ENCODE measurements around the gene PLXNA4. TPM values are rescaled to one million over a fixed set of nuclear protein-coding genes. Genes with fewer than 3 reads are reported as not detected.

PLXNA4 gene
- total RNA-seq, 1 donor, result 2.6 TPM

DNA sequence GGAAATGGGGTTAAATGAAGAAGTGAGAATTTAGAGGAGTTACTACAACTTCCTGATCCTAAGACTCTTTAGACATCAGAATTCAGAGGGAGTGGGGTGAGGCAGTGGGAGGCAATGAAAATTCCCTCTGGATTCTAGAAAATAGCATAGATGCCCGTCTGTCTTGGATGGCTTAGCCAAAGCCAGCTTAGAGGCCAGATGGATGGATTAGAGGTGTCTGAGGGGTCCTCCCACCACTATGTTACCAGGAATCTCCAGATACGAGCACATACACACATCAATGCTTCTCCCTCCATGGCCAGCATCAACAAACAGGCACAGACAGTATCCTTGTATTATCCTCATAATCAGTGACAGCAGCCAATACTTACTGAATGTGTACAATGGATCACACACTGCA is 418.1 kb downstream of the PLXNA4 start:
- Histone ChIP-seq H3K4me1 (ENCODE audit: insufficient read depth, low read length) (no peaks in the 10 kb centered on the region), H3K27me3 (ENCODE audit: insufficient read depth, low read length) (no peaks in the 10 kb centered on the region), H3K4me3 (ENCODE audit: low read length) (no peak overlapping the region), H3K9me3 (ENCODE audit: low read depth, low read length) (no peaks in the 10 kb centered on the region)

DNA sequence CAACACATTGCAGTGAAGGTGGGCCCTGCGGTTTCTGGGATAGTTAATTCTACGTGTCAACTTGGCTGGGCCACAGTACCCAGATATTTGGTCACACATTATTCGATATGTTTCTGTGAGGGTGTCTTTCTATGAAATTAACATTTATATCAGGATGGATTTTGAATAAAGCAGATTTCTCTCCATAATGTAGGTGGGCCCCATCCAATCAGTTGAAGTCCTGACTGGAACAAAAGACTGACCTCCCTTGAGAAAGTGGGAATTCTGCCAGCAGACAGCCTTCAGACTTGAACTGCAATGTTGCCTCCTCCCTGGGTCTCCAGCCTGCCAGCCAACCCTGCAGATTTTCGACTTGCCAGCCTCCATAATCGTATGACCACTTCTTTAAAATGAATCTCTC is 420.6 kb downstream of the PLXNA4 start:
- no peaks in the 10 kb centered on the region for H3K27me3 ChIP-seq (ENCODE audit: insufficient read depth, low read length)
- no peaks in the 10 kb centered on the region for H3K9me3 ChIP-seq (ENCODE audit: low read depth, low read length)
- no peak overlapping the region for H3K4me3 ChIP-seq (ENCODE audit: low read length)
- H3K4me1 ChIP-seq (ENCODE audit: insufficient read depth, low read length), result no peaks in the 10 kb centered on the region

DNA sequence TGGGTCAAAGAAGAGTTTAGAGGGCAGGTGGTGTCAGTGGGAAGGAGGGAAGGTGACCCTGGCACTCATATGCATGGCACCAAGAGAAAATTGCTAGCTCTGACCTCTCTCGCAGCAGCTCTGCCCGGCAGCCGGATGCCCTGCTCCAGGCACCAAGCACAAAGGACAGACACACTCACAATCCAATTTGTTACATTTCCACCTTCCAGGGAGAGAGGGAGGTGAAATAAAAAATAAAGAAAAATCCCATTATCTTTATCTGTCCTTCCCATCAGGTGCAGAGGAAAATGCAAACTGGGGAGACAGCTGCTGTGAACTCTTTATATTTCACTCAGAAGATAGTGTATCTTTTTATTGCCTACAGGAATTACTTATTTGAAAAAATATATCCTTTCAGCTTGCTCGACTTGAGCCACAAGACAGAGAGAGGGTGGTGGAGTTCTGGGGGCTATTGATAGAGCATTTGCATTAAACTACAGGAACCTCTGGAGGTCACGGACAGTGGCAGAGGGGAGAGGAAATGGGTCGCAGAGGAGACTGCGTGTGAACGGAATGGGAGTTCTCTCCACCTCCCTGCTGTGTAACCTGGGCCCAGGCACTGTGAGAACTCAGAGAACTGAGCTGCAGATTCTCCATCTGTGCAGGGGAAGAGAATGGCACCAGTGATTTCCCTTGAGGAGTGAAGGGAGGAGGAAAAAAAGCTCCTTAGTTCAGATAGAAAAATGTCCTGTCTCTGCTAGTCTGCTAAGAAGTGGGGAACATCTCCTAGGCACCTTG is 421.4 kb downstream of the PLXNA4 start:
- Histone ChIP-seq H3K4me1 (ENCODE audit: insufficient read depth, low read length) (no peaks in the 10 kb centered on the region), H3K9me3 (ENCODE audit: low read depth, low read length) (no peaks in the 10 kb centered on the region), H3K27me3 (ENCODE audit: insufficient read depth, low read length) (no peaks in the 10 kb centered on the region), H3K4me3 (ENCODE audit: low read length) (no peak overlapping the region)

DNA sequence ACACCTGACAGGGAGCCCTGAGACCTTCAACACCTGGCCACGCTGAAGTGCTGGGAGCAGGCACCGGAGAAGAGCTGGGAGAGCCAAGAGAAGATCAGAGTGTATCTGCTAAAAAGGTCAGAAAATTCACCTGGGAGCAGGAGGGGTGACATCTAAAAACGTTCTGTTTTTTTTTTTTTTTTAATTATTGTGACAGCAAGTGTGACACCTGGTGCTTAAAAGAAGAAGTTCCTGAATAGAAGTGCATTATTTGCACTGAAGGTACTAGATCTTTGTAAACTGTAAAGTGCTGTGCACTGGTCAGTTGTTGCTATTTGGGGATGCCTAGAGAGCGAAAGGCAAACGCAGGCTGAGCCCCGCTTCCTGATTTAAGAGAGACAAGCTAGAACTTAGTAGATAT is 422.0 kb downstream of the PLXNA4 start:
- H3K27me3 ChIP-seq (ENCODE audit: insufficient read depth, low read length), result no peaks in the 10 kb centered on the region

DNA sequence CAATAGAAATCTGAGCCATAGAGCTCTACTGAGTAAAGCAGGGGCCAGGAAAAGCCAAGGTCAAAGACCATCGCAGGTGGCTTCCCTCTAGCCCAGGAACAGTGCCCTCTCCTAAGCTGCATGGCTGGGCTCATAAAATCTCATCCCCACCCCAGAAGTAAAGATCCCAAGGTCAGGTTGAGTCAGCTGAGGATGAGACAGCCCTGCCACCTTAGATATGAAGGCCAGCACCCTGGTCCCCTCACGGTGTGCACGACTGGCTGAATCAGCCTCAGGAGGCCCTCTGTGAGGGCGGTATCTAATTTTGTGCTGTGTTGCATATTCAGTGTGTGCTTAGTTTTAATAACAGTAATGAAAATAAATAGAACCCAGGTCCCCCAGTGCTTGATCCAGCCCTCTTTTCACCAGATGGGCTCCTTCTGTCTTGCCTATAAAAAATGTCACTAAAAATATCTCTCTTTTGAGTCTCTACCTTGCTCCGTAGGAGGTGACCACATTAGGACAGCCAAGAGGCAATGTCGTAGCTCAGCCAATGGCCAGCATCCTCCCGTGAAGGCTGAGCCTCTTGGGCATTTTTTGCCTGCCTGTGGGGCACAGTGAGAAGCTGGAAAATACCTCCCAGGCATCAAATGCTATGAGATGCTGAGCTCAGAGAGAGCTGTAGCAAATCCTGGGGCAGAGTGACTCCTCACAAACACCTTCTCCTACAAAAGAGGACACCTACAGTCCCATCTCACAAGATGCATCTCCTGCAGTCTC is 424.0 kb downstream of the PLXNA4 start:
- no peaks in the 10 kb centered on the region for H3K4me1 ChIP-seq (ENCODE audit: insufficient read depth, low read length)
- H3K4me3 ChIP-seq (ENCODE audit: low read length), result no peak overlapping the region
- H3K9me3 ChIP-seq (ENCODE audit: low read depth, low read length), result no peaks in the 10 kb centered on the region
- H3K27me3 ChIP-seq (ENCODE audit: insufficient read depth, low read length), result no peaks in the 10 kb centered on the region

More for the DNA sequence above, 422.0 kb downstream of the PLXNA4 start:
- H3K4me1 ChIP-seq (ENCODE audit: insufficient read depth, low read length), result no peaks in the 10 kb centered on the region
- no peak overlapping the region for H3K4me3 ChIP-seq (ENCODE audit: low read length)
- no peaks in the 10 kb centered on the region for H3K9me3 ChIP-seq (ENCODE audit: low read depth, low read length)

DNA sequence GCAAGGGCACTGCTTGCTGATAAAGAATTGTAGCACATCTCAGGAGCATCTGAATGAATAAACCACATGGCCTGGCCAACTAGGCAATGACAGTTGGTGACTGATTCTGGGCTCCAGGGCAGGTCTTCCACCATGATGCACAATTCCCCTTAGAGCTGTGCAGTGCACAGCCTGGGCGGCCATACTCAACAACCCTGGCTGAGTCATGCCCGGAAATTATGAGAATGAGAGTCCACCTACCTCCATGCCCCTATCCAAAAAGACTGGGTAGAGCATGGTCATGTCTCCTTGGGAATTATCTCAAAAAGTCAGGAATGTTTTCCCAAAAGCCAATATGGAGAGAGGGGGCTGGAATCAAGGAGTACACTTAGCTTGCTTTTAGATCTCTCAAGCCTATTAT is 425.6 kb downstream of the PLXNA4 start:
- Histone ChIP-seq H3K4me1 (ENCODE audit: insufficient read depth, low read length) (no peaks in the 10 kb centered on the region), H3K4me3 (ENCODE audit: low read length) (no peak overlapping the region), H3K27me3 (ENCODE audit: insufficient read depth, low read length) (no peaks in the 10 kb centered on the region), H3K9me3 (ENCODE audit: low read depth, low read length) (no peaks in the 10 kb centered on the region)

GRCh38 chr7:132149436-132150304 is 426.6 kb downstream of the PLXNA4 start:
- Histone ChIP-seq H3K9me3 (ENCODE audit: low read depth, low read length) (no peaks in the 10 kb centered on the region), H3K27me3 (ENCODE audit: insufficient read depth, low read length) (no peaks in the 10 kb centered on the region), H3K4me3 (ENCODE audit: low read length) (no peak overlapping the region), H3K4me1 (ENCODE audit: insufficient read depth, low read length) (no peaks in the 10 kb centered on the region)

- H3K4me1 ChIP-seq (ENCODE audit: insufficient read depth, low read length), result no peaks in the 10 kb centered on the region
- no peaks in the 10 kb centered on the region for H3K27me3 ChIP-seq (ENCODE audit: insufficient read depth, low read length)
- no peak overlapping the region for H3K4me3 ChIP-seq (ENCODE audit: low read length)
- no peaks in the 10 kb centered on the region for H3K9me3 ChIP-seq (ENCODE audit: low read depth, low read length)
Observed at GRCh38 chr7:132148876-132149275, 427.4 kb downstream of the PLXNA4 start.

GRCh38 chr7:132145466-132145865 is 430.8 kb downstream of the PLXNA4 start:
- Histone ChIP-seq H3K9me3 (ENCODE audit: low read depth, low read length) (no peaks in the 10 kb centered on the region), H3K4me1 (ENCODE audit: insufficient read depth, low read length) (no peaks in the 10 kb centered on the region), H3K4me3 (ENCODE audit: low read length) (no peak overlapping the region), H3K27me3 (ENCODE audit: insufficient read depth, low read length) (no peaks in the 10 kb centered on the region)

DNA sequence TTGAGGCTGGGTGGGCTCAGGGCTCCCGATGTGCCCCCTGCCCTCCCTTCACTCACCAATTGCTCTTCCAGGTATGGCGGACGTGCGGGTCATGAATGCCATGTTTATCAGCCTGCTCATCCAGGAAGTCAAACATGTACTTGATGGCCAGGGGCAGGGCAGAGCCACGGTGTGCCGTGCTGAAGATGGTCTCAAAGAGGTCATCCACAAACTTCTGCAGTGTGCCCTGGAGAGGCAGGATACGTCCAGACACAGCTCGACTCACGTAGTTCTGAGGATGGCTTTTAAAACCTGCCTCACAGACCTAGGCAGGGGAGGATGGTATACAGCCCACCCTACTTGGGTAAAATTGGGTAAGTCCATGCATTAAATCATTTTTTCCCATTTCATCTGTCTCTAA is 431.2 kb downstream of the PLXNA4 start:
- Histone ChIP-seq H3K27me3 (ENCODE audit: insufficient read depth, low read length) (no peaks in the 10 kb centered on the region), H3K9me3 (ENCODE audit: low read depth, low read length) (no peaks in the 10 kb centered on the region), H3K4me1 (ENCODE audit: insufficient read depth, low read length) (no peaks in the 10 kb centered on the region), H3K4me3 (ENCODE audit: low read length) (no peak overlapping the region)

- no peak overlapping the region for H3K4me3 ChIP-seq (ENCODE audit: low read length)
- no peaks in the 10 kb centered on the region for H3K27me3 ChIP-seq (ENCODE audit: insufficient read depth, low read length)
- H3K9me3 ChIP-seq (ENCODE audit: low read depth, low read length), result no peaks in the 10 kb centered on the region
- no peaks in the 10 kb centered on the region for H3K4me1 ChIP-seq (ENCODE audit: insufficient read depth, low read length)
Observed at GRCh38 chr7:132142006-132142405, 434.3 kb downstream of the PLXNA4 start.

DNA sequence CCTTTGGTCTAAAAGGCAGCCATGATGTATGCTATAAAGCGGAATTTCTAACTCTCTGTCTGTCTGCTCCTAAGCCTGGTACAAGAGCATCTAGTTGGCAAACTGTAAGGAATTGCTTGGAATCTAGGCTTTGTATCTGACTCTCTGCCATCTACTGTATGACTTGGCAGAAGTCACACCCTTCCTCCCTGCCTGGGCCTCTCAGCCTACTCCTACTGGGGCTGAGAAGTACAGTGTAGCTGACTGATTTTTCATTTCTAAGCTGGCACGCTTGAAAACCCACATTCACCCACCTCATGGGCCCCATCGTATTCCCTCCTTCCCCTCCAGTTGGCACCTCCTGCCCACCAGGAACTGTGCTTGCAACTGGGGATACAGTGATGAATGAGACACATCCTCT is 435.2 kb downstream of the PLXNA4 start:
- no peak overlapping the region for H3K4me3 ChIP-seq (ENCODE audit: low read length)
- no peaks in the 10 kb centered on the region for H3K27me3 ChIP-seq (ENCODE audit: insufficient read depth, low read length)
- no peaks in the 10 kb centered on the region for H3K9me3 ChIP-seq (ENCODE audit: low read depth, low read length)
- H3K4me1 ChIP-seq (ENCODE audit: insufficient read depth, low read length), result no peaks in the 10 kb centered on the region

DNA sequence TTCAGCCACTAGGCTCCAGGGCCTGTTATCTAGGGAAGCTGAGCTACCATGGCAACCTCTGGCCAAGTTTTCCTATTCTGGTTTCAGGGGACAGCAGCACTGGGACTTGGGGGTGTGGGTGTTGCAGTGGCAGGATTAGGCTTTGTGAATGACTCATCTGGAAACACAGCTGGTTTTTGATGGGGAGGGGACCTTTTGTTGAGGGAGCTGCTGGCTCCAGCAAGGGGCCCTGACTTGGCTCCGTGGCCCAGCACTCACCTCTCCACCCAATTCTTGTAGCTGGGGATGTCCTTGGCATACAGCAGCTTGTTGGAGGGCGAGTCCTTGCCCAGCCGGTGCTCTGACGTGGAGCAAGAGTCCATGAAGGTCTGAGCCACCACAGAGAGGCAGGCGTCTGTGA is 435.9 kb downstream of the PLXNA4 start:
- H3K27me3 ChIP-seq (ENCODE audit: insufficient read depth, low read length), result no peaks in the 10 kb centered on the region
- H3K9me3 ChIP-seq (ENCODE audit: low read depth, low read length), result no peaks in the 10 kb centered on the region

DNA sequence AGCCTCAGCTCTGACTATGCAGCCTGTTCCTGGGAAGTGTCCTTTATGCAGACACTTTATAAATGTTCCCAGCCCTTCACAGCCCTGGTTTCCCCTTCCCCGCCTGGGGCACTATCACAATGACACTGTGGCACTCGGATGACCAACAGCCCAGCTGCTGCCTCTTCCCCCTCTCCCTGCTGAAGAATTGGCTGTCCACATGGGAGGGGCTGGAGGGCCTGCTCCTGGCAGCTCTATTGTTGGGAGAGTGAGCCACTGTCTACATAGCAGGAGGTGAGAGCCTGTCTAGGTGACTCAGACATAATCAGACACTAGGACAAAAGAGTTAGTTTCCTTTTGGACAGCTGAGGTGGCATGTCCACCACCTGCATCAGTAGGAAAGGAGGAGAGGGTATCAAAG is 437.5 kb downstream of the PLXNA4 start:
- no peaks in the 10 kb centered on the region for H3K27me3 ChIP-seq (ENCODE audit: insufficient read depth, low read length)
- H3K9me3 ChIP-seq (ENCODE audit: low read depth, low read length), result no peaks in the 10 kb centered on the region
- no peaks in the 10 kb centered on the region for H3K4me1 ChIP-seq (ENCODE audit: insufficient read depth, low read length)
- H3K4me3 ChIP-seq (ENCODE audit: low read length), result no peak overlapping the region

More for the DNA sequence above, 435.9 kb downstream of the PLXNA4 start:
- H3K4me3 ChIP-seq (ENCODE audit: low read length), result no peak overlapping the region
- H3K4me1 ChIP-seq (ENCODE audit: insufficient read depth, low read length), result no peaks in the 10 kb centered on the region

DNA sequence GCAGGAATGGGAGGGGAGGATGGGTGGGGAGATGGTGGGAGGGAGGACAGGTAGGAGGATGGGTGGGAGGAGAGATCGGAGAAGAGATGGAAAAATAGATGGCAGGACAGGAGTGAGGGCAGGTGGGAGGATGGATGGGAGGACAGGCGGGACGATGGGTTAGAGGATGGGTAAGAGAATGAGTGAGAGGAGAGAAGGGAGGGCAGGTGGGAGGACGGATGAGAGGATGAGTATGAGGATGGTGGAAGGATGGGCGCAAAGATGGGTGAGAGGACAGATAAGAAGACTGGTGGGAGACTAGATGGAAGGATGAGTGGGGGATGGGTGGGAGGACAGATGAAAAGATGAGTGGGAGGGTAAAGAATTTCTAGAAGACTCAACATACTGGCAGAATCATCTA is 438.6 kb downstream of the PLXNA4 start:
- Histone ChIP-seq H3K4me3 (ENCODE audit: low read length) (no peak overlapping the region), H3K4me1 (ENCODE audit: insufficient read depth, low read length) (no peaks in the 10 kb centered on the region)

More for the DNA sequence above, 438.6 kb downstream of the PLXNA4 start:
- no peaks in the 10 kb centered on the region for H3K27me3 ChIP-seq (ENCODE audit: insufficient read depth, low read length)
- H3K9me3 ChIP-seq (ENCODE audit: low read depth, low read length), result no peaks in the 10 kb centered on the region
